IPS DF 19.7 (cell line): ENCODE data around the gene HDAC4.
A peak's percentile ranks its signal among the peaks of the same experiment; 100 is the strongest.

Source experiments
- DNase-seq: peaks from one replicate; pipeline ENCODE4 v3.0.0-alpha.2; 2013; ENCODE audit warnings: low read depth, low spot score

HDAC4 gene

GRCh38 chr2:239155806-239156480, 244.9 kb downstream of the HDAC4 start:
- DNase-seq, result no peak

- DNase-seq, result no peak
Measured at GRCh38 chr2:239154971-239155805, 245.6 kb downstream of the HDAC4 start.

GRCh38 chr2:239153806-239154591, 246.8 kb downstream of the HDAC4 start:
- DNase-seq, result no peak

- no peak for DNase-seq
Measured at GRCh38 chr2:239152916-239153305, 247.9 kb downstream of the HDAC4 start.

GRCh38 chr2:239152239-239152915, 248.4 kb downstream of the HDAC4 start:
- no peak for DNase-seq

GRCh38 chr2:239151201-239152131, 249.4 kb downstream of the HDAC4 start:
- DNase-seq, result no peak

GRCh38 chr2:239150125-239151011, 250.5 kb downstream of the HDAC4 start:
- no peak for DNase-seq

- no peak for DNase-seq
Measured at GRCh38 chr2:239149501-239149900, 251.3 kb downstream of the HDAC4 start.

- no peak for DNase-seq
Measured at GRCh38 chr2:239148495-239149200, 252.2 kb downstream of the HDAC4 start.

- DNase-seq, result no peak
Measured at GRCh38 chr2:239147376-239147775, 253.4 kb downstream of the HDAC4 start.

GRCh38 chr2:239146741-239147181, 254.1 kb downstream of the HDAC4 start:
- DNase-seq, result no peak

GRCh38 chr2:239146011-239146641, 254.7 kb downstream of the HDAC4 start:
- DNase-seq, result no peak

GRCh38 chr2:239145601-239146000, 255.2 kb downstream of the HDAC4 start:
- no peak for DNase-seq

- DNase-seq, result no peak
Measured at GRCh38 chr2:239145106-239145505, 255.7 kb downstream of the HDAC4 start.

GRCh38 chr2:239144713-239144999, 256.2 kb downstream of the HDAC4 start:
- DNase-seq, result no peak

- DNase-seq, result peak; percentile 20
Measured at GRCh38 chr2:239143858-239144712, 256.7 kb downstream of the HDAC4 start.

GRCh38 chr2:239142806-239143205, 258.0 kb downstream of the HDAC4 start:
- DNase-seq, result no peak

- no peak for DNase-seq
Measured at GRCh38 chr2:239142296-239142695, 258.5 kb downstream of the HDAC4 start.
